Activated CD4-positive, alpha-beta T cell treated with anti-CD3 and anti-CD28 coated beads for 1 hour (primary cell): ENCODE measurements around the gene PPM1A.

Experiments
- DNase-seq: peaks from one replicate; pipeline ENCODE4 v3.0.0-alpha.2; 2020

The PPM1A gene

GRCh38 chr14:60248697-60249318, at the start of gene PPM1A:
TSS of gene PPM1A (plus strand) at chr14:60249221. CDS start at chr14:60282704, 33,483 bp downstream.
- peak; percentile 94 for DNase-seq

DNA sequence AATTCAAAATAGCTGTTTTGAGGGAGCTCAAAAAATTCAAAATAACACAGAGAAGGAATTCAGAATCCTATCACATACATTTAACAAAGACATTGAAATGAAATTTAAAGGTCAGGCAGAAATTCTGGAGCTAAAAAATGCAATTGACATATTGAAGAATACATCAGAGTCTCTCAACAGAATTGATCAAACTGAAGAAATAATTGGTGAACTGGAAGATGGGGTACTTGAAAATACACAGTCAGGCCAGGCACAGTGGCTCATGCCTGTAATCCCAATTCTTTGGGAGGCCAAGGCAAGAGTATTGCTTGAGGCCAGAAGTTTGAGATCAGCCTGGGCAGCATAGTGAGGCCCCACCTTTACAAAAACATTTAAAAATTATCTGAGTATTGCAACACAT, 49.7 kb upstream of the PPM1A start:
- no peak for DNase-seq

DNA sequence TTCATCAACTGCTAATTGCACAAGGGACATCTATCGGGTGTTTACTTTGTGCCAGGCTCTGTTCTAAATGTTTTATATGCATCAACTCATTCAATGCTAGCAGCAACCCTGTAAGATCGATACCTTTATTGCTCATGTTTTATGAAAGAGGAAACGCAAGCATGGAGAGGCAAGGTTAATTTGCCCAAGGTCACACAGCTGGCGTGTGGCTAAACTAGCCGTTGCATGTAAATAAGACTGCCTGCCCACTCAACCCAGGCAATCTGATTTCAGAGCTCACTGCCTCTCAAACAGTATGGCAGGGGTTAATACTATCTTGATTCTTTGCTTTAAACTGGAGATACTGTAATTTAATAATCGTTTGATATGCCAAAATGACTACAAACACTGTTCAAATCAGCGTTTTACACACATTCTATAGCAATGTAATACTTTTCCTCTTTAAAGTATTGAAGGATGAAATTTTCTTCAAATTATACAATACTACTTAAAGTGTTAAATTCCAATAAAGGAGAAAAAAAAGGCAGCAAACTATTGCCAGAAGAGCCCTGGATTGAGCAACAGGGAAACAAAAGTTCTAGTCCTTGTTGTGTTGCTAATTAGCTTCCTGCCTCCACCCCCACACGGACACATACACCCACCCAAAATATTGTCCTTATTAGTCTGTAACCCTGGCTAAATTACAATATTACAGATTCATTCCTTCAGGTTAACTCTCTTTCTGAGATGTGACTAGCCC, 44.7 kb upstream of the PPM1A start:
- no peak for DNase-seq

- no peak for DNase-seq
These were observed 43.9 kb upstream of the PPM1A start for GRCh38 chr14:60204843-60205774.

GRCh38 chr14:60206249-60206670, 42.8 kb upstream of the PPM1A start:
- DNase-seq, result no peak

DNA sequence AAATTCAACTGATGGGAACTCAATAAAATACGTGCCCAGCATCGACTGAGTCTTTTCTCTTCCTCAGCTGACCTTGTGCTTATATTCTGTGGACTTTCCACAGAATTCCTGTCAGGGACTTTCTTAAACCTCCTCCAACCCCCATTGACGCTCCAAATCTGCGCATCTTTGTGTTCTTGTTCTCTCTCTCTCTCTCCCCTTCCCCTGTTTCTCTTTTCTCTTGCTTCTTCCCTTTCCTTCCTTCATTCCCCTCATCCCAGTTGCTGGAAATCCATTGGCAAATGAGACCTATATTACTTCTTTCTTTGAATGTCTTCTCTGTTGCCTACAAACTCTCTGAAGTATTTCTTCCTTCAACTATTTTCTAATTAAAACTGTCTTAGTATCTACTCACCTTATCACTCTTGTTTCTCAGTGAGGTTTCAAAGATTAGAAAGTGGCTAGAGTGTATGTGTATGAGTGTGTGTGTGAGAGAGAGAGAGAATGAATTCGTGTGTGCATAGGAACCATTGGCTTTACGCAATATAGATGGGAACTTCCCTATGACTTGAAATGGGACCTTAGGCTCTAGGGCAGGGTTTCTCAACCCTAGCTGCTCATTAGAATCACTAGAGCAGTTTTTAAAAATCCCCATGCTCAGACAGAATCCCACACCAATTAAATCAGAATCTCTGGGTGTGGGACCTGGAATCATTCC, 42.0 kb upstream of the PPM1A start:
- no peak for DNase-seq

- DNase-seq, result no peak
These were observed 38.3 kb upstream of the PPM1A start for GRCh38 chr14:60210703-60211102.

DNA sequence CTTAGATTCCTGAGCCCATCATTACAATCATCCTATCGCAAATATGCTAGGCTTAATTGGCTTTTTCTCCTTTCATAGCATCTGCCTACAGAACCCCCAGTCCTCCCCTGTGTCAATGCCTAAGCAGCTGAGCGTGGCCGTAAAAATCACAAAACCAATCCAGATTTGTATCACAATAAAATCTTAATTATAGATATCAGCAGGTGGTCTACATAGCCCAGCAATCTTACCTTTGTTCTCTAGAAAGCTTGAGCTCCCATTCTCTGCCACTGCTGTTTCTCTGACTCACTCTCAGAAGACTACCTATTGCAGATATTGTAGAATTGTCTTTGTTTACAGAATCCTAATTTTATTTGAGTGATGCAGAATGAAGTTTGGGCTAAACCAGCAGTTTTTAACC, 37.9 kb upstream of the PPM1A start:
- DNase-seq, result no peak

GRCh38 chr14:60212503-60213371, 36.3 kb upstream of the PPM1A start:
- no peak for DNase-seq

DNA sequence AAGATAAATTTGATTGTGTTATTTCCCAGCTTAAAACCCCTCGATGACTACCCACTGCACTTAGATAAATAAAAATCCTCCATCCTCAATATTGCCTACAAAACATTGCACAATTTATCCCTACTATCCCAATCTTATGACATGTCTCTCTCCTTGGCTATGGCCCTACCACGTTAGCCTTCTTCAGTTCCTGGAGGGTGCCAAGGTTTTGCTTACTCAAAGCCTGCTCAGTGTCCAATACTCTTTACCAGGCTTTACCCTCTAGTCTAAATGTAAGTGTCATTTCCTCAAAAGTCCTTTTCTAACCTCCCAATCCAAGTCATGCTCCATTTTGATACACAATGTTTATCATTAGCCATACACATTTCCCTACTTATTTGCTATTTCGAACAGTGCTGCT, 35.0 kb upstream of the PPM1A start:
- DNase-seq, result no peak

GRCh38 chr14:60214415-60215126, 34.5 kb upstream of the PPM1A start:
- DNase-seq, result no peak

GRCh38 chr14:60215127-60215444, 33.9 kb upstream of the PPM1A start:
- no peak for DNase-seq

DNA sequence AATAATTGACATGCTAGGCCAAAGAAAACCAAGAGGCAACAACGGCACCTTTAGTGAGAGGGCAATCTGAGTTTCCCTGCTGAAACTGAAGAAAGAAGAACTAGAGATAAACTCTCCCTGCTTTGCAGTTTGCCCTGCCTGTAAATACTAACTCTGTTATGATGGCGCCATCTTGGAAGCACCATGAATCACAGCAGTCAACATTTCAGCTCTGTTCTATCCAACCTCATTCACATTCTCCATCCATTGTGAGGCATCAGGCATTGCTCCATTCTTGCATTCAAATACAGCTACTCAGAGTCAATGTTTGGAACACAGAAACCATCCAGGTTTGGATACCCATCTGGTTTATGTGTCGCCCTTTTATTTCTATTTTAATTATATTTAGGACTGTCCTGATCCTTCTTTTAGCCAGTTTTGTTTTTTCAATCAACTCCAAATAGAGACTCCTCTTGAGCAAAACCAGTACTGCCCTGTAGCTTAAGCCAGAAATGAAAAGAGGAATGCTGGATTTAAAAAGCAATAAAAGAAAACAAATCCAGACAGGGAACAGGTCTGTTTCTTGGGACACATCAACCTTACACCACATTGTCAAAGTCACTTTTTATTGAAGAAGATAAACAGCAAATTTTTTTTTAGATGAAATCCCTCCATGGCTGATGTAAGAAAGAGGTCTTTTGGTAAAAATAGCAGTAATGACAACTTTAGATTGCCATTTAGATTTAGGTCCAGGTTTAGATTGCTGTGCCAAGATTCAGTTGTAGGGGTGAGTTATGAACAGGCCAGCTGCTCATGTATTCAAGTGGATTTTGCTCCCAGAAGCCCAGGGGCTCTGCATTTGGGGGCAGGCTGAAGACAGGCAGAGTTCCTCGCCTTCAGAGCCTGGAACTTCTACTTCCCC, 33.3 kb upstream of the PPM1A start:
- DNase-seq, result no peak

DNA sequence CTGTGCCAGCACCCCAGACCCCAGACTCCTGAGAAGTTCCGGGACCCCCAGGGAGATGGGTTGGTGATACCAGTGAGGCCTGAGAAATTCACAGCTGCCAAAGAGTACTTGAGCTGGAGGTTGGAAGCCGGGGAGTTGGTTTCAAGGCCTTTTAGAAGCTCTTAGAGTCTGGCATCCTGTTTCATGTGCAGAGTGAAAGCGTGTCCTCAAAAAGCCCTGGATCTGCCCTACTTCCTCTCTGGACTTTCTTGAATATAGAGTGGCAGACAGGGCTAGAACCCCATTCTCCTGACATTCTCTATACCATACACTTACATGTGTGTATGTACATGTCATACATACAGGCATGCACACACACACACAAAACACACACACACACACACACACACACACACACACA, 31.3 kb upstream of the PPM1A start:
- DNase-seq, result no peak

GRCh38 chr14:60220084-60220483, 28.9 kb upstream of the PPM1A start:
- DNase-seq, result no peak

GRCh38 chr14:60220917-60221316, 28.1 kb upstream of the PPM1A start:
- no peak for DNase-seq

DNA sequence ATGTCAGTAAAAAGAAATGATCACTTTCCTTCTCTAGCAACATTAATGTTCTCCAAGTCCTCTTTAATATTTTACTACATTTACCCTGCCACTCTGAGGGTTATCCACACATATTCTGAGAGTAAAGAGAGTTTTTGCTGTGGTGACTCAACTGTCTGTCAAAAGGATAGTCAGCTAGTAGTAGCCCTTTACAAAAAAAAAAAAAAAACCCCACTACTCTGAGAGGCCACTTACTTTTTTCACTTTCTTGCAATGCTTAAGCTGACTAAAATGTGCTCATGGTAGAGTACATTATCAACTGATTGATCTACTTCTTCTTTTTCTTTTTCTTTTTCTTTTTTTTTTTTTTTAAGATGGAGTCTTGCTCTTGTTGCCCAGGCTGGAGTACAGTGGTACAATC, 27.6 kb upstream of the PPM1A start:
- no peak for DNase-seq

DNA sequence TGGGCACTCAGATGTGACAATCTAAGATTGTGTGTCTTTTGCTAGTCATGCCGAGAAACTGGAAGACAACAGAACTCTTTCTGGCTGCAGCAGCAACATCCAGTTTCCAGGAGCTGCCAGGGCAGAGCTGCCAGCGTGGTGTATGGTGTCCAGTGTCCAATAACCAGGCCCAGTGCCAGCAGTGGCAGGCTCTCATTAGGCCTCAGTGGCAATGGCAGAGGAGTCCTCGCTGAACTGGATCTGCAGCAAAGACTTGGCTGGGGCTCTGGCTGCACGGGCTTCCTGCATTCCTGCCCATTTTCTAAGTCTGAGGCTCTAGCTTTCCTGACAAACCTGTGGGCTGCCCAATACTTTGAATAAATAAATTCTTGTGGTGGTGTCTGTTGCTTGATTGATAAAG, 26.2 kb upstream of the PPM1A start:
- DNase-seq, result no peak

DNA sequence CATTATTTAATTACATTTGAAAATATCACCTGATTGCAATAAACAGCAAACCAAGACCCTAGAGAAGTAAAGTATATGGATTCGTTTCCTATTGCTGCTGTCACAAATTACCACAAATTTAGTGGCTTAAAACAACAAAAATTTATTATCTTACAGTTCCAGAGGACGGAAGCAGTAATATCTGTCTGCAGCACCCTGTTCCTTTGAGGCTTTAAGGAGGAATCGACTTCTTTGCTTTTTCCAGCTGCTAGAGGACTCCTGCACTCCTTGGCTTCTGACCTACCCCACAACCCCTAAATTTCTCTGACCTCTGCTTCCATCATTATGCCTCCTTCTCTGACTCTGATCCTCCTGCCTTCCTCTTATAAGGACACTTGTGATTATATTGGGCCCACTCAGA, 23.8 kb upstream of the PPM1A start:
- no peak for DNase-seq

DNA sequence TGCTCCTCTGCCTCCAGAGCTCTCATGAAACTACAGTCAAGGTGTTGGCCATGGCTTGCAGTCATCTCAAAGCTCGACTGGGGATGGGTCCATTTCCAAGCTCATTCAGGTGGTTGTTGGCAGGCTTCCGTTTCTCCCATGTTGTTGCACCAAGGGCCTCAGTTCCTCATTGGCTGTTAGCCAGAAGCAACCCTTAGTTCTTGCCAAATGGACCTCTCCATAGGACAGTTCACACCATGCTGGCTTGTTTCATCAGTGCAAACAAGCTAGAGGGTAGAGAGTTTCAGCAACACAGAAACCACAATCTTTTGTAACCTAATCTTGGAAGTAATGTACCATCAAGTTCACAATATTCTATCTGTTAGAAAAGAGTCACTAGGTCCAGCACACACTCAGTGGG, 22.7 kb upstream of the PPM1A start:
- no peak for DNase-seq
